Neutrophil (primary cell): ENCODE measurements around the gene ATF5.

ENCODE experiments used
- H3K27ac ChIP-seq: fragments of 200-600 bp; sonication (generic); 2 replicates; pipeline ENCODE4 v1.5.1; 2016; ENCODE audit warnings: mild to moderate bottlenecking, moderate library complexity
- H3K27me3 ChIP-seq: fragments of 200-600 bp; sonication (generic); 2 replicates; pipeline ENCODE4 v1.6.0; 2016; ENCODE audit warnings: mild to moderate bottlenecking
- H3K36me3 ChIP-seq: fragments of 200-600 bp; sonication (generic); 2 replicates; pipeline ENCODE4 v1.5.1; 2017
- H3K4me1 ChIP-seq, 2 experiments: fragments of 200-600 bp in 1 of 2; sonication (generic) in 1 of 2; 1 replicate in 1 of 2; 2 replicates in 1 of 2; pipeline versions ENCODE4 v1.5.1 to v1.6.1; 2013 to 2016; ENCODE audit warnings: low read depth in 1 of 2, low read length in 1 of 2, mild to moderate bottlenecking in 1 of 2, moderate library complexity in 1 of 2; ENCODE audit not compliant: control insufficient read depth in 1 of 2, insufficient read depth in 1 of 2
- H3K4me3 ChIP-seq, 2 experiments: fragments of 200-600 bp in 1 of 2; sonication (generic) in 1 of 2; 1 replicate in 1 of 2; 2 replicates in 1 of 2; pipeline ENCODE4 v1.5.1; 2013 to 2016; ENCODE audit warnings: low read depth in 1 of 2, low read length in 1 of 2, mild to moderate bottlenecking in 1 of 2, moderate library complexity in 1 of 2
- H3K9me3 ChIP-seq: fragments of 200-600 bp; sonication (generic); 2 replicates; pipeline ENCODE4 v1.5.1; 2016
- CTCF ChIP-seq: fragments of 200-600 bp; sonication (generic); IDR thresholded peaks from 2 replicates; pipeline ENCODE4 v1.5.1; 2016; ENCODE audit warnings: antibody characterized with exemption

ATF5 gene

GRCh38 chr19:49950956-49951526, 22.0 kb downstream of the ATF5 start:
- no peak for TF ChIP-seq CTCF
- Histone ChIP-seq H3K27me3 (no peaks in the 10 kb centered on the region), H3K4me3 (no peak overlapping the region), H3K27ac (no peak overlapping the region), H3K9me3 (no peaks in the 10 kb centered on the region), H3K36me3 (no peaks in the 10 kb centered on the region), H3K4me1 (peaks cover 20 to 21% of the 10 kb centered on the region in 2 experiments)

- H3K27me3 ChIP-seq: no peaks in the 10 kb centered on the region
- no peaks in the 10 kb centered on the region for H3K9me3 ChIP-seq
- H3K4me3 ChIP-seq: no peak overlapping the region
- H3K36me3 ChIP-seq: no peaks in the 10 kb centered on the region
- H3K4me1 ChIP-seq: peaks cover 20 to 21% of the 10 kb centered on the region in 2 experiments
- no peak for TF ChIP-seq CTCF
- no peak overlapping the region for H3K27ac ChIP-seq
Observed at GRCh38 chr19:49951806-49952478, 22.9 kb downstream of the ATF5 start.

- no peak for TF ChIP-seq CTCF
- H3K27ac ChIP-seq: no peak overlapping the region
- H3K27me3 ChIP-seq: no peaks in the 10 kb centered on the region
Observed at GRCh38 chr19:49952479-49952836, 23.5 kb downstream of the ATF5 start.

GRCh38 chr19:49952906-49953305, 23.9 kb downstream of the ATF5 start:
- Histone ChIP-seq H3K4me3 (no peak overlapping the region), H3K27ac (peak overlapping the region; percentile 6), H3K9me3 (no peaks in the 10 kb centered on the region), H3K4me1 (peaks cover 20 to 21% of the 10 kb centered on the region in 2 experiments), H3K36me3 (no peaks in the 10 kb centered on the region), H3K27me3 (no peaks in the 10 kb centered on the region)
- no peak for TF ChIP-seq CTCF

More at GRCh38 chr19:49952479-49952836, 23.5 kb downstream of the ATF5 start:
- H3K36me3 ChIP-seq: no peaks in the 10 kb centered on the region
- H3K4me3 ChIP-seq: no peak overlapping the region
- no peaks in the 10 kb centered on the region for H3K9me3 ChIP-seq
- peaks cover 20 to 21% of the 10 kb centered on the region in 2 experiments for H3K4me1 ChIP-seq

- H3K9me3 ChIP-seq: no peaks in the 10 kb centered on the region
- peak overlapping the region; percentile 6 for H3K27ac ChIP-seq
- no peak overlapping the region for H3K4me3 ChIP-seq
- no peak for TF ChIP-seq CTCF
- no peaks in the 10 kb centered on the region for H3K27me3 ChIP-seq
- no peaks in the 10 kb centered on the region for H3K36me3 ChIP-seq
- H3K4me1 ChIP-seq: peaks cover 20 to 21% of the 10 kb centered on the region in 2 experiments
Observed at GRCh38 chr19:49953416-49953815, 24.4 kb downstream of the ATF5 start.
